ENCODE results near the gene FER. TPM values are rescaled to one million over a fixed set of nuclear protein-coding genes. Genes with fewer than 3 reads are reported as not detected.
"Not testable (repeated sequence)": the region's sequence is repeated elsewhere in the genome, so short reads cannot be mapped to it uniquely, and the experiment has no call there.

Gene FER
- total and polyA plus RNA-seq, 12 donors: 3.5 to 37.5 (median 27.0) TPM

GRCh38 chr5:109035436-109035835 is 287.7 kb downstream of the FER start:
- intact Hi-C loops (cut with DNase I): no loop called here
- Histone ChIP-seq H3K27ac (no peak overlapping the region), H3K36me3 (replicated peaks in 1 of 2) (no peaks in the 10 kb centered on the region), H3K4me3 (no peak overlapping the region), H3K9me3 (replicated peaks in 1 of 3) (no peaks in the 10 kb centered on the region), H3K27me3 (no peaks in the 10 kb centered on the region), H3K4me1 (replicated peaks in 1 of 2) (no peaks in the 10 kb centered on the region)
- TF ChIP-seq CTCF (IDR thresholded peaks at IDR 0.05): no peak
- no peak for TF ChIP-seq POLR2A (IDR thresholded peaks at IDR 0.05)
- DNase-seq: no peak
- 85 to 92% (median 91%) methylated on average over 4 of the region's 4 CpGs for WGBS, 4 donors

GRCh38 chr5:109038209-109038840 is 290.6 kb downstream of the FER start:
- no peak overlapping the region for H3K27ac ChIP-seq
- H3K4me1 ChIP-seq (replicated peaks in 1 of 2): no peaks in the 10 kb centered on the region
- 85 to 97% (median 95%) methylated on average over 2 of the region's 2 CpGs for WGBS, 4 donors
- H3K36me3 ChIP-seq (replicated peaks in 1 of 2): no peaks in the 10 kb centered on the region
- H3K9me3 ChIP-seq (replicated peaks in 1 of 3): no peaks in the 10 kb centered on the region
- H3K27me3 ChIP-seq: no peaks in the 10 kb centered on the region
- TF ChIP-seq POLR2A (IDR thresholded peaks at IDR 0.05) (no peak), CTCF (IDR thresholded peaks at IDR 0.05) (no peak)
- no peak for DNase-seq
- H3K4me3 ChIP-seq: no peak overlapping the region
- intact Hi-C loops (cut with DNase I): no loop called here

GRCh38 chr5:109041317-109041716 is 293.6 kb downstream of the FER start:
- H3K4me1 ChIP-seq (replicated peaks in 1 of 2): peaks cover 0 to 5% of the 10 kb centered on the region in 2 donors
- no peaks in the 10 kb centered on the region for H3K9me3 ChIP-seq (replicated peaks in 1 of 3)
- TF ChIP-seq POLR2A (IDR thresholded peaks at IDR 0.05): no peak
- H3K27me3 ChIP-seq: no peaks in the 10 kb centered on the region
- no peaks in the 10 kb centered on the region for H3K36me3 ChIP-seq (replicated peaks in 1 of 2)
- intact Hi-C loops (cut with DNase I): no loop called here
- no peak overlapping the region for H3K27ac ChIP-seq
- H3K4me3 ChIP-seq: no peak overlapping the region
- no peak for DNase-seq
- WGBS, 4 donors: 84 to 92% (median 90%) methylated on average over 3 of the region's 3 CpGs

- 40 to 76% (median 70%) methylated on average over 2 of the region's 2 CpGs for WGBS, 4 donors
- TF ChIP-seq CTCF (IDR thresholded peaks at IDR 0.05): no peak
- TF ChIP-seq POLR2A (IDR thresholded peaks at IDR 0.05): no peak
- no peak for DNase-seq
- Histone ChIP-seq H3K27me3 (no peaks in the 10 kb centered on the region), H3K36me3 (replicated peaks in 1 of 2) (no peaks in the 10 kb centered on the region), H3K4me3 (no peak overlapping the region), H3K4me1 (replicated peaks in 1 of 2) (peaks cover 0 to 5% of the 10 kb centered on the region in 2 donors), H3K27ac (no peak overlapping the region), H3K9me3 (replicated peaks in 1 of 3) (no peaks in the 10 kb centered on the region)
- intact Hi-C loops (cut with DNase I): no loop called here
Measured at GRCh38 chr5:109045710-109046109, 298.0 kb downstream of the FER start.

- TF ChIP-seq POLR2A (IDR thresholded peaks at IDR 0.05) (no peak), CTCF (IDR thresholded peaks at IDR 0.05) (no peak)
- intact Hi-C loops (cut with DNase I): no loop called here
- Histone ChIP-seq H3K27me3 (no peaks in the 10 kb centered on the region), H3K4me1 (replicated peaks in 1 of 2) (peaks cover 0 to 5% of the 10 kb centered on the region in 2 donors), H3K27ac (no peak overlapping the region), H3K4me3 (no peak overlapping the region), H3K36me3 (replicated peaks in 1 of 2) (no peaks in the 10 kb centered on the region), H3K9me3 (replicated peaks in 1 of 3) (no peaks in the 10 kb centered on the region)
- WGBS, 4 donors: 88 to 91% (median 90%) methylated on average over 1 of the region's 1 CpG
- DNase-seq: no peak
Measured at GRCh38 chr5:109049565-109049964, 301.9 kb downstream of the FER start.

GRCh38 chr5:109050321-109050720 is 302.6 kb downstream of the FER start:
- H3K27ac ChIP-seq; H3K27me3 ChIP-seq; intact Hi-C loops (cut with DNase I); DNase-seq; H3K4me1 ChIP-seq (replicated peaks in 1 of 2); H3K36me3 ChIP-seq (replicated peaks in 1 of 2); H3K9me3 ChIP-seq (replicated peaks in 1 of 3); H3K4me3 ChIP-seq: not testable (repeated sequence)
- WGBS, 4 donors: 62 to 100% (median 95%) methylated on average over 1 of the region's 1 CpG

GRCh38 chr5:109052216-109052615 is 304.5 kb downstream of the FER start:
- H3K36me3 ChIP-seq (replicated peaks in 1 of 2); H3K4me1 ChIP-seq (replicated peaks in 1 of 2); DNase-seq; H3K4me3 ChIP-seq; H3K27ac ChIP-seq; H3K9me3 ChIP-seq (replicated peaks in 1 of 3); H3K27me3 ChIP-seq; intact Hi-C loops (cut with DNase I): not testable (repeated sequence)
- WGBS, 4 donors: 93 to 98% (median 96%) methylated on average over 5 of the region's 5 CpGs
